Effector memory CD4-positive, alpha-beta T cell (primary cell): ENCODE results near the gene CUL7.
A peak's percentile ranks its signal among the peaks of the same experiment; 100 is the strongest.

Source experiments
- DNase-seq, 3 donors: peaks; one replicate each; pipeline ENCODE4 v3.0.0-alpha.2; 2020
- H3K27ac ChIP-seq: 2 replicates; pipeline ENCODE4 v1.7.0; 2013; ENCODE audit warnings: mild to moderate bottlenecking, low read length, moderate library complexity; ENCODE audit not compliant: insufficient read depth, poor library complexity, severe bottlenecking
- H3K27me3 ChIP-seq: replicated peaks from 2 replicates; pipeline ENCODE4 v1.7.0; 2013; ENCODE audit warnings: mild to moderate bottlenecking, low read length; ENCODE audit not compliant: insufficient read depth, control insufficient read depth, poor library complexity, severe bottlenecking
- H3K36me3 ChIP-seq: 2 replicates; pipeline ENCODE4 v1.7.0; 2013; ENCODE audit warnings: mild to moderate bottlenecking, low read length, moderate library complexity; ENCODE audit not compliant: control insufficient read depth, insufficient read depth
- H3K4me1 ChIP-seq: 2 replicates; pipeline ENCODE4 v1.7.0; 2013; ENCODE audit warnings: low read length, mild to moderate bottlenecking; ENCODE audit not compliant: control insufficient read depth, insufficient read depth, poor library complexity, severe bottlenecking
- H3K4me3 ChIP-seq: 2 replicates; pipeline ENCODE4 v1.7.0; 2013; ENCODE audit warnings: low read length, low read depth, mild to moderate bottlenecking; ENCODE audit not compliant: insufficient read depth, poor library complexity, severe bottlenecking
- H3K9me3 ChIP-seq: 2 replicates; pipeline ENCODE4 v1.7.0; 2013; ENCODE audit warnings: mild to moderate bottlenecking, low read length, moderate library complexity; ENCODE audit not compliant: control insufficient read depth

The CUL7 gene

GRCh38 chr6:43060755-43061633, 7.3 kb upstream of the CUL7 start:
- Histone ChIP-seq H3K4me1 (peaks cover 22% of the 10 kb centered on the region), H3K36me3 (peaks cover 15% of the 10 kb centered on the region), H3K4me3 (no peak overlapping the region), H3K27ac (no peak overlapping the region), H3K9me3 (no peaks in the 10 kb centered on the region), H3K27me3 (no peaks in the 10 kb centered on the region)
- DNase-seq: no peak

GRCh38 chr6:43060034-43060754, 6.5 kb upstream of the CUL7 start:
- no peak for DNase-seq
- Histone ChIP-seq H3K27ac (peak overlapping the region; percentile 89), H3K36me3 (peaks cover 17% of the 10 kb centered on the region), H3K4me1 (peaks cover 22% of the 10 kb centered on the region), H3K4me3 (peak overlapping the region; percentile 97), H3K27me3 (no peaks in the 10 kb centered on the region), H3K9me3 (no peaks in the 10 kb centered on the region)

GRCh38 chr6:43059168-43060033, 5.8 kb upstream of the CUL7 start, which contains the start of the genes KLC4 and MRPL2:
Gene KLC4 (plus strand): TSS chr6:43059631. CDS start chr6:43061336, 1,705 bp downstream.
Gene MRPL2 (minus strand): TSS chr6:43059434. CDS start chr6:43059381, 53 bp downstream.
- H3K36me3 ChIP-seq: peaks cover 17% of the 10 kb centered on the region
- no peaks in the 10 kb centered on the region for H3K9me3 ChIP-seq
- DNase-seq: peak; percentile 93 to 98 (median 96)
- peak within 1 kb of the TSS; percentile 97 for H3K4me3 ChIP-seq
- peak within 1 kb of the TSS; percentile 89 for H3K27ac ChIP-seq
- H3K27me3 ChIP-seq: no peaks in the 10 kb centered on the region
- peaks cover 22% of the 10 kb centered on the region for H3K4me1 ChIP-seq

- Histone ChIP-seq H3K36me3 (peaks cover 17% of the 10 kb centered on the region), H3K27me3 (no peaks in the 10 kb centered on the region), H3K4me1 (peaks cover 26% of the 10 kb centered on the region), H3K27ac (peak overlapping the region; percentile 89), H3K9me3 (no peaks in the 10 kb centered on the region), H3K4me3 (peak overlapping the region; percentile 97)
- DNase-seq: no peak
Measured at GRCh38 chr6:43058531-43058930, 4.9 kb upstream of the CUL7 start.

- Histone ChIP-seq H3K4me3 (no peak overlapping the region), H3K27ac (no peak overlapping the region), H3K27me3 (no peaks in the 10 kb centered on the region), H3K9me3 (no peaks in the 10 kb centered on the region), H3K4me1 (peaks cover 37% of the 10 kb centered on the region), H3K36me3 (peaks cover 12% of the 10 kb centered on the region)
- DNase-seq: no peak
Measured at GRCh38 chr6:43055966-43056365, 2.3 kb upstream of the CUL7 start.

DNA sequence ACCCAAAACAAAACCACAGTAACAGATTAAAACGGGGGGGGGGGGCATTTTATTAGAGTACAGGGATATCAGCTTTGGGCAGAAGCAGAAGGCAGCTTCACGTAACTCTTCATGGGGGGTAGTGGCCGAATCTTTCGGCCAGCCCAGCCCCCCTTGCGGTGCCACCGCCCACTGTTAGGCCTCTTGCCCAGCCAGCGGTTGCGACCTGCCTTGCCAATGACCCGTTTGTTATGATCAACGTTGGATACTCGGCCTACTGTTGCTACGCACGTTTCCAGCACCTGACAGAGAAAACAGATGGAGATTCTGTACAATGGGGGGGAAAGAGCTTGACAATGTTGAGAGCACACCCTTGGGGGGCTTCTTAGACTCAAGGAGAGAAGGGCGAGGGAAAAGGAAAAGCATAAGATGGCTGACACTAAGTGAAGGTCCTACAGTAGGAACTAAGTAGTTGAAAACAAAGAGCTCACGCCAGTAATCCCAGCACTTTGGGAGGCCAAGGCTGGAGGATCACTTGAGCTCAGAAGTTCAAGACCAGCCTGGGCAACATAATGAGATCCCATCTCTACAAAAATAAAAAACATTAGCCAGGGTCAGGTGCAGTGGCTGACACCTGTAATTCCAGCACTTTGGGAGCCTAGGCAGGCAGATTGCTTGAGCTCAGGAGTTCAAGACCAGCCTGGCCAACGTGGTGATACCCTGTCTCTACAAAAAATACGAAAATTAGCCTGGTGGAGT, 724 bp upstream of the CUL7 start:
- Histone ChIP-seq H3K4me3 (peak overlapping the region; percentile 71), H3K4me1 (peaks cover 28% of the 10 kb centered on the region), H3K27me3 (no peaks in the 10 kb centered on the region), H3K9me3 (no peaks in the 10 kb centered on the region), H3K27ac (peak overlapping the region; percentile 79), H3K36me3 (peaks cover 18% of the 10 kb centered on the region)
- DNase-seq: no peak

DNA sequence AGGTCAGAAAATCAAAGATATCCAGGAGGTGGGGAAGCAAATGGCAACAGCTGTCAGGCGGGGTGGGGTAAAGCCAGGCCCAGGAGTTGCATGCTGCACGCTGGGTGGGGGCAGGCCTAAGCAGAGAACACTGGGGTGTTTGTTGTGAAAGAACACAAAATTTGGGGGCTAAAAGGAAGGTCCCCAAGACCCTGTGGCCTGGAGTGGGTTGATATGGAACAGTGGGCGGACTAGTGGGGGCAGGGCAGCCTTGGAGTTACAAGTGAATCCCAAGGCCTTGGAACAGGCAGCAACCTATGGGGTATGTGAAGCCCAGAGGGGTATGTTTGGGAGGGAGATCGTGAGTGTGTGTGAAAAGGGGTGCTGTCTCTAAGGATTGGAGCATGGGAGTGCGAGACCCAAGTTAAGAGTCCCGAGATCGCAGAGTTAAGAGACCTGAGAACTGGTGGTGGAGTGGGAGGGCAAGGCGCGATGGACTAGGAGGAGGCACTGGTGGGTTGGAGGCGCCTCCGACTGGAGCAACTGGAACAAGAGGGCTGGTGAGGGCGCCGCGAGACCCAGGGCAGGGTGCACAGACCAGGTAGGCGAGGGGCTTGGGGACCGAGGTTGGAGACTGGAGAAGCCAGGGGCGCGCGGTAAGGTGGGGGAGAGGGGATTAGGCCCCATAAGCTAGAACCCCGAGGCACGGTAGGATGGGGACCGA, 658 bp downstream of the CUL7 start:
- Histone ChIP-seq H3K27me3 (no peaks in the 10 kb centered on the region), H3K9me3 (no peaks in the 10 kb centered on the region), H3K36me3 (peaks cover 25% of the 10 kb centered on the region), H3K4me3 (peak overlapping the region; percentile 71), H3K4me1 (peaks cover 17% of the 10 kb centered on the region), H3K27ac (peak overlapping the region; percentile 79)
- no peak for DNase-seq

- H3K9me3 ChIP-seq: no peaks in the 10 kb centered on the region
- DNase-seq: no peak
- no peaks in the 10 kb centered on the region for H3K27me3 ChIP-seq
- H3K4me1 ChIP-seq: peaks cover 15% of the 10 kb centered on the region
- H3K4me3 ChIP-seq: no peak overlapping the region
- H3K27ac ChIP-seq: no peak overlapping the region
- peaks cover 26% of the 10 kb centered on the region for H3K36me3 ChIP-seq
Measured at GRCh38 chr6:43052225-43052841, 1.3 kb downstream of the CUL7 start.
